ENCODE results near the gene SOAT2. TPM values are rescaled to one million over a fixed set of nuclear protein-coding genes. Genes with fewer than 3 reads are reported as not detected.

The SOAT2 gene
- total and polyA plus RNA-seq, 4 experiments from 2014 or later, result 0.20 to 0.85 (median 0.34) TPM

- DNase-seq, result no peak
- Histone ChIP-seq H3K4me1 (ENCODE audit: insufficient read depth, low read length) (no peaks in the 10 kb centered on the region), H3K9me3 (ENCODE audit: control insufficient read depth in 1 of 2, low read length in 2 of 2) (no peaks in the 10 kb centered on the region), H3K4me3 (ENCODE audit: low read length in 2 of 2) (no peak overlapping the region), H3K27ac (ENCODE audit: low read depth, low read length) (no peak overlapping the region), H3K27me3 (ENCODE audit: insufficient read depth, low read length) (no peaks in the 10 kb centered on the region), H3K36me3 (ENCODE audit: insufficient read depth, low read length) (no peaks in the 10 kb centered on the region)
- Mint-ChIP-seq H3K36me3 (no peaks in the 10 kb centered on the region), H3K9me3 (no peaks in the 10 kb centered on the region), H3K27ac (no peak overlapping the region), H3K27me3 (peaks cover 3 to 6% of the 10 kb centered on the region in 2 donors), H3K4me1 (peaks cover 0 to 4% (median 0%) of the 10 kb centered on the region in 4 donors), H3K4me3 (no peak overlapping the region)
- intact Hi-C loops (cut with micrococcal nuclease), result no loop called here
- ChIA-PET POLR2A (ENCODE audit: partially characterized antibody) (no interaction called here), CTCF (ENCODE audit: partially characterized antibody) (interaction anchor here (1.5 kb wide), 1 partner anchor 33 kb away, joined by 3 read pairs; no protein-coding TSS in a partner anchor)
Measured at GRCh38 chr12:53127169-53127568, 23.9 kb downstream of the SOAT2 start.

GRCh38 chr12:53128780-53129569, 25.7 kb downstream of the SOAT2 start:
- CTCF ChIA-PET (ENCODE audit: partially characterized antibody), result interaction anchor here (1.0 to 1.7 kb wide), 3 partner anchors 10 to 31 kb away, joined by 3 to 5 read pairs (median 3); no protein-coding TSS in a partner anchor
- POLR2A ChIA-PET (ENCODE audit: partially characterized antibody), result no interaction called here

GRCh38 chr12:53131844-53132243, 28.6 kb downstream of the SOAT2 start:
- Histone ChIP-seq H3K4me1 (ENCODE audit: insufficient read depth, low read length) (no peaks in the 10 kb centered on the region), H3K36me3 (ENCODE audit: insufficient read depth, low read length) (no peaks in the 10 kb centered on the region), H3K9me3 (ENCODE audit: control insufficient read depth in 1 of 2, low read length in 2 of 2) (no peaks in the 10 kb centered on the region), H3K27me3 (ENCODE audit: insufficient read depth, low read length) (no peaks in the 10 kb centered on the region), H3K4me3 (ENCODE audit: low read length in 2 of 2) (no peak overlapping the region), H3K27ac (ENCODE audit: low read depth, low read length) (no peak overlapping the region)
- Mint-ChIP-seq H3K4me1 (peaks cover 0 to 4% (median 0%) of the 10 kb centered on the region in 4 donors), H3K4me3 (no peak overlapping the region), H3K36me3 (peaks cover 0 to 1% of the 10 kb centered on the region in 2 donors), H3K27ac (no peak overlapping the region), H3K9me3 (peaks cover 0 to 5% (median 1%) of the 10 kb centered on the region in 8 donors), H3K27me3 (peaks cover 3 to 4% of the 10 kb centered on the region in 2 donors)
- CTCF ChIA-PET (ENCODE audit: partially characterized antibody), result interaction anchor here (1.3 kb wide), 1 partner anchor 33 kb away, joined by 3 read pairs; no protein-coding TSS in a partner anchor
- POLR2A ChIA-PET (ENCODE audit: partially characterized antibody), result no interaction called here
- intact Hi-C loops (cut with micrococcal nuclease), result no loop called here
- no peak for DNase-seq

More at GRCh38 chr12:53128780-53129569, 25.7 kb downstream of the SOAT2 start:
- Mint-ChIP-seq H3K4me1 (peaks cover 0 to 4% (median 0%) of the 10 kb centered on the region in 4 donors), H3K9me3 (no peaks in the 10 kb centered on the region), H3K36me3 (no peaks in the 10 kb centered on the region), H3K27me3 (peaks cover 3 to 6% of the 10 kb centered on the region in 2 donors), H3K4me3 (no peak overlapping the region), H3K27ac (peak overlapping the region in 2 of 7 donors; percentile 35 to 53)
- Histone ChIP-seq H3K27ac (ENCODE audit: low read depth, low read length) (no peak overlapping the region), H3K36me3 (ENCODE audit: insufficient read depth, low read length) (no peaks in the 10 kb centered on the region), H3K27me3 (ENCODE audit: insufficient read depth, low read length) (no peaks in the 10 kb centered on the region), H3K9me3 (ENCODE audit: control insufficient read depth in 1 of 2, low read length in 2 of 2) (no peaks in the 10 kb centered on the region), H3K4me3 (ENCODE audit: low read length in 2 of 2) (no peak overlapping the region), H3K4me1 (ENCODE audit: insufficient read depth, low read length) (no peaks in the 10 kb centered on the region)
- intact Hi-C loops (cut with micrococcal nuclease), result no loop called here
- DNase-seq, result no peak

GRCh38 chr12:53133722-53134121, 30.4 kb downstream of the SOAT2 start:
- CTCF ChIA-PET (ENCODE audit: partially characterized antibody), result no interaction called here

GRCh38 chr12:53143355-53143754, 40.1 kb downstream of the SOAT2 start:
- DNase-seq, result no peak
- Histone ChIP-seq H3K36me3 (ENCODE audit: insufficient read depth, low read length) (no peaks in the 10 kb centered on the region), H3K4me1 (ENCODE audit: insufficient read depth, low read length) (no peaks in the 10 kb centered on the region), H3K27me3 (ENCODE audit: insufficient read depth, low read length) (no peaks in the 10 kb centered on the region), H3K4me3 (ENCODE audit: low read length in 2 of 2) (no peak overlapping the region), H3K27ac (ENCODE audit: low read depth, low read length) (no peak overlapping the region), H3K9me3 (ENCODE audit: control insufficient read depth in 1 of 2, low read length in 2 of 2) (no peaks in the 10 kb centered on the region)
- CTCF ChIA-PET (ENCODE audit: partially characterized antibody), result no interaction called here
- H3K36me3 Mint-ChIP-seq, result no peaks in the 10 kb centered on the region
- peaks cover 0 to 9% (median 2%) of the 10 kb centered on the region in 8 donors for H3K9me3 Mint-ChIP-seq
- H3K4me3 Mint-ChIP-seq, result no peak overlapping the region
- POLR2A ChIA-PET (ENCODE audit: partially characterized antibody), result no interaction called here
- peaks cover 0 to 1% (median 0%) of the 10 kb centered on the region in 4 donors for H3K4me1 Mint-ChIP-seq
- intact Hi-C loops (cut with micrococcal nuclease), result no loop called here
- H3K27ac Mint-ChIP-seq, result no peak overlapping the region
- peaks cover 2% of the 10 kb centered on the region in 2 donors for H3K27me3 Mint-ChIP-seq

More at GRCh38 chr12:53133722-53134121, 30.4 kb downstream of the SOAT2 start:
- H3K36me3 Mint-ChIP-seq, result peaks cover 0 to 1% of the 10 kb centered on the region in 2 donors
- no peak overlapping the region for H3K4me3 ChIP-seq (ENCODE audit: low read length in 2 of 2)
- H3K9me3 ChIP-seq (ENCODE audit: control insufficient read depth in 1 of 2, low read length in 2 of 2), result no peaks in the 10 kb centered on the region
- H3K4me3 Mint-ChIP-seq, result no peak overlapping the region
- POLR2A ChIA-PET (ENCODE audit: partially characterized antibody), result no interaction called here
- no peaks in the 10 kb centered on the region for H3K4me1 Mint-ChIP-seq
- no peaks in the 10 kb centered on the region for H3K27me3 ChIP-seq (ENCODE audit: insufficient read depth, low read length)
- no peak for DNase-seq
- H3K9me3 Mint-ChIP-seq, result peaks cover 0 to 14% (median 11%) of the 10 kb centered on the region in 8 donors
- no peak overlapping the region for H3K27ac ChIP-seq (ENCODE audit: low read depth, low read length)
- H3K36me3 ChIP-seq (ENCODE audit: insufficient read depth, low read length), result no peaks in the 10 kb centered on the region
- peaks cover under 1 to 6% of the 10 kb centered on the region in 2 donors for H3K27me3 Mint-ChIP-seq
- no peaks in the 10 kb centered on the region for H3K4me1 ChIP-seq (ENCODE audit: insufficient read depth, low read length)
- peak overlapping the region in 1 of 7 donors; percentile 46 for H3K27ac Mint-ChIP-seq
- intact Hi-C loops (cut with micrococcal nuclease), result no loop called here

- intact Hi-C loops (cut with micrococcal nuclease), result no loop called here
- no peak overlapping the region for H3K4me3 ChIP-seq (ENCODE audit: low read length in 2 of 2)
- ChIA-PET CTCF (ENCODE audit: partially characterized antibody) (no interaction called here), POLR2A (ENCODE audit: partially characterized antibody) (no interaction called here)
- H3K27me3 ChIP-seq (ENCODE audit: insufficient read depth, low read length), result no peaks in the 10 kb centered on the region
- H3K4me3 Mint-ChIP-seq, result no peak overlapping the region
- H3K27me3 Mint-ChIP-seq, result no peaks in the 10 kb centered on the region
- no peaks in the 10 kb centered on the region for H3K36me3 Mint-ChIP-seq
- H3K9me3 ChIP-seq (ENCODE audit: control insufficient read depth in 1 of 2, low read length in 2 of 2), result no peaks in the 10 kb centered on the region
- peaks cover 0 to 1% (median 0%) of the 10 kb centered on the region in 4 donors for H3K4me1 Mint-ChIP-seq
- no peak for DNase-seq
- no peaks in the 10 kb centered on the region for H3K9me3 Mint-ChIP-seq
- no peaks in the 10 kb centered on the region for H3K36me3 ChIP-seq (ENCODE audit: insufficient read depth, low read length)
- no peak overlapping the region for H3K27ac ChIP-seq (ENCODE audit: low read depth, low read length)
- H3K4me1 ChIP-seq (ENCODE audit: insufficient read depth, low read length), result no peaks in the 10 kb centered on the region
- H3K27ac Mint-ChIP-seq, result no peak overlapping the region
Measured at GRCh38 chr12:53145383-53146260, 42.3 kb downstream of the SOAT2 start.

GRCh38 chr12:53147181-53147580, 43.9 kb downstream of the SOAT2 start:
- POLR2A ChIA-PET (ENCODE audit: partially characterized antibody), result no interaction called here
- Mint-ChIP-seq H3K27ac (no peak overlapping the region), H3K4me1 (peaks cover 0 to 1% (median 0%) of the 10 kb centered on the region in 4 donors), H3K4me3 (no peak overlapping the region), H3K36me3 (no peaks in the 10 kb centered on the region), H3K9me3 (no peaks in the 10 kb centered on the region), H3K27me3 (no peaks in the 10 kb centered on the region)
- CTCF ChIA-PET (ENCODE audit: partially characterized antibody), result no interaction called here
- Histone ChIP-seq H3K36me3 (ENCODE audit: insufficient read depth, low read length) (no peaks in the 10 kb centered on the region), H3K27ac (ENCODE audit: low read depth, low read length) (no peak overlapping the region), H3K4me1 (ENCODE audit: insufficient read depth, low read length) (no peaks in the 10 kb centered on the region), H3K27me3 (ENCODE audit: insufficient read depth, low read length) (no peaks in the 10 kb centered on the region), H3K4me3 (ENCODE audit: low read length in 2 of 2) (no peak overlapping the region), H3K9me3 (ENCODE audit: control insufficient read depth in 1 of 2, low read length in 2 of 2) (no peaks in the 10 kb centered on the region)
- intact Hi-C loops (cut with micrococcal nuclease), result no loop called here
- DNase-seq, result no peak
